GM12892 (cell line): ENCODE measurements around the gene DNAH10.

Experiments
- POLR2A ChIP-seq: IDR thresholded peaks from 2 replicates; pipeline ENCODE4 v1.6.1; 2011; ENCODE audit warnings: low read depth, low read length, control low read depth
- TAF1 ChIP-seq: IDR thresholded peaks from 2 replicates; pipeline ENCODE4 v1.6.1; 2011; ENCODE audit warnings: low read depth, mild to moderate bottlenecking, control low read depth, low read length, borderline replicate concordance

DNA sequence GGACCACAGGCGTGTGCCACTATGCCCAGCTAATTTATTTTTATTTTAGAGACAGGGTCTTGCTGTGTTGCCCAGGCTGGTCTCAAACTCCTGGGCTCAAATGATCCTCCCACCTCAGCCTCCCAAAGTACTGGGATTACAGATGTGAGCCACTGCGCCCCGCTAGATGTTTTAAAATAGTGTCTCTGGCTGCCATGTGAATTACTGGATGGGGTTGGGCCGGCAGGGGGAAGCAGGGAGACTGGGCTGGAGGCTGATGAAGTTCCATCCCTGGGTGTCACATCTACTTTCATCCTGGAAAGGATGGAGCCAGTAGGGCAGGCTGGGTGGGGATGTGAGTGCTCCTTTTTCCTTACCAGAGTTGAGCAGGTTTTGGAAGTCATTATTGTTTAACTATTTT is 46.1 kb downstream of the DNAH10 start:
- TF ChIP-seq TAF1, result no peak
- TF ChIP-seq POLR2A, result no peak
